Activated T-helper 1 cell treated with anti-CD3 and anti-CD28 coated beads, Interleukin-12 subunit alpha, Interleukin-12 subunit beta, Interleukin-2, Interleukin-4 antibody, amounts not matched to agents 30 ng/mL and 10 ng/mL and 1 ng/mL, durations not matched to agents 14 hours and 24 hours and 36 hours (primary cell): ENCODE results near the gene NBEAL2. TPM values are rescaled to one million over a fixed set of nuclear protein-coding genes. Genes with fewer than 3 reads are reported as not detected.

Experiments
- DNase-seq: peaks from one replicate; pipeline ENCODE4 v3.0.0; 2021; ENCODE audit warnings: low spot score
- H3K27ac Mint-ChIP-seq: one replicate; pipeline ENCODE4 v1.8.0; 2021; ENCODE audit warnings: mild to moderate bottlenecking, mixed read lengths
- H3K27me3 Mint-ChIP-seq: one replicate; pipeline ENCODE4 v1.8.0; 2022; ENCODE audit warnings: mild to moderate bottlenecking, moderate library complexity, mixed read lengths; ENCODE audit not compliant: insufficient read depth
- H3K36me3 Mint-ChIP-seq: one replicate; pipeline ENCODE4 v1.8.0; 2021; ENCODE audit warnings: low read depth, mixed read lengths
- H3K4me1 Mint-ChIP-seq: one replicate; pipeline ENCODE4 v1.8.0; 2021; ENCODE audit warnings: low read depth, mixed read lengths
- H3K4me3 Mint-ChIP-seq: one replicate; pipeline ENCODE4 v1.8.0; 2021; ENCODE audit warnings: mild to moderate bottlenecking, moderate library complexity, mixed read lengths
- H3K9me3 Mint-ChIP-seq: one replicate; pipeline ENCODE4 v1.8.0; 2021; ENCODE audit warnings: mixed read lengths
- intact Hi-C: fragments of 100-400 bp; cut with micrococcal nuclease; formaldehyde crosslinking; loops from one replicate; pipeline ENCODE4 v1.15.1; 2024
- total RNA-seq: library from RNA; stranded (reverse); gene quantifications from 2 replicates; pipeline ENCODE4 v1.2.3, GENCODE V29; 2022

The NBEAL2 gene, protein sequence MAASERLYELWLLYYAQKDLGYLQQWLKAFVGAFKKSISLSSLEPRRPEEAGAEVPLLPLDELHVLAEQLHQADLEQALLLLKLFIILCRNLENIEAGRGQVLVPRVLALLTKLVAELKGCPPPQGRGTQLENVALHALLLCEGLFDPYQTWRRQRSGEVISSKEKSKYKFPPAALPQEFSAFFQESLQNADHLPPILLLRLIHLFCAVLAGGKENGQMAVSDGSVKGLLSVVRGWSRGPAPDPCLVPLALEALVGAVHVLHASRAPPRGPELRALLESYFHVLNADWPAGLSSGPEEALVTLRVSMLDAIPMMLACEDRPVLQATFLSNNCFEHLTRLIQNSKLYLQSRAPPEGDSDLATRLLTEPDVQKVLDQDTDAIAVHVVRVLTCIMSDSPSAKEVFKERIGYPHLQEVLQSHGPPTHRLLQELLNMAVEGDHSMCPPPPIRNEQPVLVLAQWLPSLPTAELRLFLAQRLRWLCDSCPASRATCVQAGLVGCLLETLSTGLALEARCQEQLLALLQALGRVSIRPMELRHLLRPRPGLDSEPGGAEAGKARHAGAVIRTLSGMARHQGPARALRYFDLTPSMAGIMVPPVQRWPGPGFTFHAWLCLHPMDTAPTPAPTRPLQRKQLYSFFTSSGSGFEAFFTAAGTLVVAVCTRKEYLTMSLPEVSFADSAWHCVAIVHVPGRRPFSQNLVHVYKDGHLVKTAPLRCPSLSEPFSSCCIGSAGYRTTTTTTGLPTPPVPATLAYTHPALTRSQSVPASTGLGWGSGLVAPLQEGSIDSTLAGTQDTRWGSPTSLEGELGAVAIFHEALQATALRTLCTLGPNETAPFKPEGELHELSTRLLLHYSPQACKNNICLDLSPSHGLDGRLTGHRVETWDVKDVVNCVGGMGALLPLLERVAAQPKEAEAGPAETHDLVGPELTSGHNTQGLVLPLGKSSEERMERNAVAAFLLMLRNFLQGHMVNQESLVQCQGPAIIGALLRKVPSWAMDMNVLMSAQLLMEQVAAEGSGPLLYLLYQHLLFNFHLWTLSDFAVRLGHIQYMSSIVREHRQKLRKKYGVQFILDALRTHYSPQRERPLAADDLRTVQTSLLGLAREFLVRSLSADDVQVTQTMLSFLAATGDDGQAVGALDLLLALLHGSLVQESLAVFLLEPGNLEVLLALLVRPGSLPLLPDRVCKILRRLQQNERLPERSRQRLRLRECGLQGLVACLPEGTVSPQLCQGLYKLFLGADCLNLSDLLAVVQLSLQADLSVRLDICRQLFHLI (N-terminal part only)
- 118 and 119 TPM in 2 replicates for total RNA-seq

GRCh38 chr3:46978985-46979944 lies at the start of gene NBEAL2:
Gene NBEAL2 (plus strand): TSS chr3:46979666. CDS start chr3:46979862, 196 bp downstream.
- DNase-seq = peak; percentile 96
- Mint-ChIP-seq H3K4me3 (peak within 1 kb of the TSS; percentile 89), H3K27me3 (no peaks in the 10 kb centered on the region), H3K27ac (peak within 1 kb of the TSS; percentile 87), H3K4me1 (peaks cover 49% of the 10 kb centered on the region), H3K9me3 (no peaks in the 10 kb centered on the region), H3K36me3 (peaks cover 8% of the 10 kb centered on the region)
- intact Hi-C loops = loop anchor here (1.0 to 10.0 kb wide), 5 partner anchors 8 to 1284 kb away; partner anchors contain the start of genes SETD2 and SMARCC1

GRCh38 chr3:46930166-46930944 lies 49.1 kb upstream of the NBEAL2 start:
- Mint-ChIP-seq H3K9me3 (peaks cover 7% of the 10 kb centered on the region), H3K27ac (peak overlapping the region; percentile 61), H3K4me1 (peaks cover 68% of the 10 kb centered on the region), H3K36me3 (peaks cover 33% of the 10 kb centered on the region), H3K4me3 (no peak overlapping the region), H3K27me3 (no peaks in the 10 kb centered on the region)
- intact Hi-C loops = loop anchor here (2.0 kb wide), 1 partner anchor 18 kb away; no protein-coding TSS in a partner anchor
- no peak for DNase-seq

- Mint-ChIP-seq H3K27me3 (no peaks in the 10 kb centered on the region), H3K4me1 (peaks cover 68% of the 10 kb centered on the region), H3K9me3 (peaks cover 7% of the 10 kb centered on the region), H3K36me3 (peaks cover 29% of the 10 kb centered on the region), H3K4me3 (no peak overlapping the region), H3K27ac (peak overlapping the region; percentile 61)
- DNase-seq = no peak
- intact Hi-C loops = loop anchor here (2.0 kb wide), 1 partner anchor 18 kb away; no protein-coding TSS in a partner anchor
Observed at GRCh38 chr3:46930945-46931403, 48.5 kb upstream of the NBEAL2 start.

- peaks cover 7% of the 10 kb centered on the region for H3K9me3 Mint-ChIP-seq
- intact Hi-C loops = loop anchor here (2.0 kb wide), 1 partner anchor 17 kb away; no protein-coding TSS in a partner anchor
- no peaks in the 10 kb centered on the region for H3K27me3 Mint-ChIP-seq
- peak overlapping the region; percentile 25 for H3K4me3 Mint-ChIP-seq
- peaks cover 68% of the 10 kb centered on the region for H3K4me1 Mint-ChIP-seq
- DNase-seq = no peak
- peaks cover 32% of the 10 kb centered on the region for H3K36me3 Mint-ChIP-seq
- H3K27ac Mint-ChIP-seq = peak overlapping the region; percentile 85
Observed at GRCh38 chr3:46931631-46932331, 47.7 kb upstream of the NBEAL2 start.

GRCh38 chr3:46932455-46933225 lies 46.8 kb upstream of the NBEAL2 start:
- H3K4me3 Mint-ChIP-seq = no peak overlapping the region
- H3K27me3 Mint-ChIP-seq = no peaks in the 10 kb centered on the region
- peaks cover 7% of the 10 kb centered on the region for H3K9me3 Mint-ChIP-seq
- H3K4me1 Mint-ChIP-seq = peaks cover 62% of the 10 kb centered on the region
- H3K36me3 Mint-ChIP-seq = peaks cover 29% of the 10 kb centered on the region
- no peak for DNase-seq
- intact Hi-C loops = no loop called here
- H3K27ac Mint-ChIP-seq = peak overlapping the region; percentile 85

- Mint-ChIP-seq H3K4me3 (no peak overlapping the region), H3K4me1 (peaks cover 65% of the 10 kb centered on the region), H3K27me3 (no peaks in the 10 kb centered on the region), H3K36me3 (peaks cover 33% of the 10 kb centered on the region), H3K9me3 (peaks cover 6% of the 10 kb centered on the region), H3K27ac (peak overlapping the region; percentile 12)
- DNase-seq = no peak
- intact Hi-C loops = no loop called here
Observed at GRCh38 chr3:46933261-46933660, 46.2 kb upstream of the NBEAL2 start.

GRCh38 chr3:46934072-46934471 lies 45.4 kb upstream of the NBEAL2 start:
- intact Hi-C loops = no loop called here

GRCh38 chr3:46934498-46935167 lies 44.8 kb upstream of the NBEAL2 start:
- Mint-ChIP-seq H3K4me3 (no peak overlapping the region), H3K27me3 (no peaks in the 10 kb centered on the region), H3K27ac (no peak overlapping the region), H3K4me1 (peaks cover 61% of the 10 kb centered on the region), H3K36me3 (peaks cover 29% of the 10 kb centered on the region), H3K9me3 (no peaks in the 10 kb centered on the region)
- intact Hi-C loops = no loop called here
- no peak for DNase-seq

More at GRCh38 chr3:46934072-46934471, 45.4 kb upstream of the NBEAL2 start:
- no peak overlapping the region for H3K27ac Mint-ChIP-seq
- no peak for DNase-seq
- H3K27me3 Mint-ChIP-seq = no peaks in the 10 kb centered on the region
- H3K9me3 Mint-ChIP-seq = no peaks in the 10 kb centered on the region
- peaks cover 29% of the 10 kb centered on the region for H3K36me3 Mint-ChIP-seq
- no peak overlapping the region for H3K4me3 Mint-ChIP-seq
- H3K4me1 Mint-ChIP-seq = peaks cover 60% of the 10 kb centered on the region

GRCh38 chr3:46935168-46935858 lies 44.2 kb upstream of the NBEAL2 start:
- Mint-ChIP-seq H3K4me1 (peaks cover 67% of the 10 kb centered on the region), H3K9me3 (no peaks in the 10 kb centered on the region), H3K27ac (peak overlapping the region; percentile 68), H3K4me3 (no peak overlapping the region), H3K27me3 (no peaks in the 10 kb centered on the region), H3K36me3 (peaks cover 35% of the 10 kb centered on the region)
- intact Hi-C loops = no loop called here
- DNase-seq = no peak
